Left renal cortex interstitium (tissue), 4 donors: ENCODE measurements around the gene RFX1. TPM values are rescaled to one million over a fixed set of nuclear protein-coding genes. Genes with fewer than 3 reads are reported as not detected.
A peak's percentile ranks its signal among the peaks of the same experiment; 100 is the strongest.
"Not testable (repeated sequence)": the region's sequence is repeated elsewhere in the genome, so short reads cannot be mapped to it uniquely, and the experiment has no call there.

ENCODE experiments used
- DNase-seq, 4 donors: peaks; one replicate each; pipeline ENCODE4 v3.0.0-alpha.2; 2013; ENCODE audit warnings: low read depth in 4 of 4, low spot score in 2 of 4, missing footprints in 1 of 4
- polyA plus RNA-seq, 4 donors: library from polyadenylated mRNA; unstranded; fragments of 120-200 nt; gene quantifications; one replicate each; pipeline ENCODE4 v1.2.1, GENCODE V29; 2013; ENCODE audit not compliant: insufficient read length in 4 of 4

Gene RFX1
- polyA plus RNA-seq, 4 donors = 9.0 to 18.5 (median 15.2) TPM

DNA sequence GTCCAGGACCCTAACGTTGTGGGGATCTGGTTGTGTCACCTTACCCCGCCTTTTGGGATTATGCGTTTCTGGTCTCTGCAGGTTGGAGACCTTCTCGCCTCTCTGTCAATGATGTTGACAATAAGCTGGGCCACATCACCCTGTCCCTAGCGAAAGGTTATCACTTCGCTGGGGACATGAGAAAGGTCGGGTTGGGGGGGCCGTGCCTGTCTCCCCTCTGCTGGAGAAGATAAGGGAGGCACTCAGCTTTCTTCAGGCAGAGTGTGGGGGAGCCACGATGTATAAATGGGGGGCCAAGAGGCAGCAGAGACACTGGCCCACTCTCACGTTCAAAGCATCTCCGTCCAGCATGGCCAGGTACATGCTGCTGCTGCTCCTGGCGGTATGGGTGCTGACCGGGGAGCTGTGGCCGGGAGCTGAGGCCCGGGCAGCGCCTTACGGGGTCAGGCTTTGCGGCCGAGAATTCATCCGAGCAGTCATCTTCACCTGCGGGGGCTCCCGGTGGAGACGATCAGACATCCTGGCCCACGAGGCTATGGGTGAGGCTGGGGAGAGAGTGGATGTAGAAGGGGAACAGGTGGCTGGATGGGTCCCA is 21.8 kb upstream of the RFX1 start, which contains the start of gene RLN3:
TSS of gene RLN3 (plus strand) at position 293 of the 595 bp plus-strand sequence. CDS start at position 350, 57 bp downstream.
- DNase-seq = no peak

DNA sequence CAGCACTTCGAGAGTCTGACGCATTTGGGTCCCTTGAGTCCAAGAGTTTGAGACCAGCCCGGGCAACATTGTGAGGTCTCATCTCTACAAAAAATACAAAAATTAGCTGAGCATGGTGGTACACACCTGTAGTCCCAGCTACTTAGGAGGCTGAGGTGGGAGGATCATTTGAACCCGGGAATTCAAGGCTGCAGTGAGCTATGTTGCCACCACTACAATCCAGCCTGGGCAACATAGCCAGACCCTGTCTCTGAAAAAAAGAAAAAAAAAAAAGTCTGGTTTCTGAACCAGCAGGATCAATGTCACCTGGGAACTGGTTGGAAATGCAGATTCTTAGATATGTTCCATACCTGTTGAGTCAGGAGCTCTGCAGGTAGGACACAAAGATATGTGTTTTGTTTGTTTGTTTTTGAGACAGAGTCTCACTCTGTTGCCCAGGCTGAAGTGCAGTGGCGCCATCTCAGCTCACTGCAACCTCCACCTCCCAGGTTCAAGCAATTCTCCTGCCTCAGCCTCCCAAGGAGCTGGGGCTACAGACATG is 20.6 kb upstream of the RFX1 start:
- DNase-seq = not testable (repeated sequence)

DNA sequence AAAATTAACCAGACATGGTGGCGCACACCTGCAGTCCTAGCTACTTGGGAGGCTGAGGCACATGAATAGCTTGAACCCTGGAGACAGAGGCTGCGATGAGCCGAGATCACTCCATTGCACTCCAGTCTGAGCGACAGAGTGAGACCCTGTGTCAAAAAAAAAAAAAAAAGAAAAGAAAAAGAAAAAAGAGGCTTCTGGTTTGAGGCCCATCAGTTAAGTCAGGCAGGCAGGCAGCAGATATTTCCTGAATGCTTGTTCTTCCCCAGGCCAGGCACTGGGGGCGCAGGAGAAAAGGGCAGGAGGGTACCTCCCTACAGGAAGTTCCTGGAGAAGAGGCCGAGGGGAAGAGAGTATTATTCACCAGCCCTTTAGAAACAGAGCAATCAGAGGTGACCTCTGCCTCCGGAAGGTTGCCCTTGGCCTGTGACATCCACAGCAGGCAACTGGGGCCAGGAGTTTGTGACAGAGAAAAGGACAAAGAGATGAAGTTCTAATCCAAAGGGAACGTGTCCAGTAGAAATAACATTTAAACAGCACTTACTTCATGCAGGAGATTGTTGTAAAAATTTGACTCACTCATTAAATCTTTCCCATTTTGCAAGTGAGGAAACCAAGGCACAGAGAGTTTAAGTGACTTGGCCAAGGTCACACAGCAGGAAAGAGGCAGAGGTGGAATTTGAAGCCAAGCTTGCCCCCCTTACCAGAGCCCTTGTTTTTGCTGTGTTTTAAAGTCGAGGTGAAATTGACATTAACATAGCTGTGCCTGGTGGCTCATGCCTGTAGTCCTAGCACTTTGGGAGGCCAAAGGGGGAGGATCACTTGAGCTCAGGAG is 17.5 kb upstream of the RFX1 start:
- DNase-seq = no peak

DNA sequence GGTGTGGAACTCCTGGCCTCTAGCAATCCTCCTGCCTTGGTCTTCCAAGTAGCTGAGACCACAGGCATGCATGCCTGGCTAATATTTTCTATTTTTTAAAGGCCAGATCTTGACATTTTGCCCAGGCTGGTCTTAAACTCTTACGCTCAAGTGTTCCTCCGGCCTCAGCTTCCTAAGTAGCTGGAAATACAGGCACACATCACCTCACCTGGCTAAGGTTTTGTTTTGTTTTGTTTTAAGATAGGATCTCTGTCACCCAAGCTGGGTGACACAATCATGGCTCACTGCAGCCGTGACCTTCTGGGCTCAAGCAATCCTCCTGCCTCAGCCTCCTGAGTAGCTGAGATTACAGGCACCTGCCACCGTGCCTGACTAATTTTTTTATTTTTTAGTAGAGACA is 16.3 kb upstream of the RFX1 start:
- no peak for DNase-seq

DNA sequence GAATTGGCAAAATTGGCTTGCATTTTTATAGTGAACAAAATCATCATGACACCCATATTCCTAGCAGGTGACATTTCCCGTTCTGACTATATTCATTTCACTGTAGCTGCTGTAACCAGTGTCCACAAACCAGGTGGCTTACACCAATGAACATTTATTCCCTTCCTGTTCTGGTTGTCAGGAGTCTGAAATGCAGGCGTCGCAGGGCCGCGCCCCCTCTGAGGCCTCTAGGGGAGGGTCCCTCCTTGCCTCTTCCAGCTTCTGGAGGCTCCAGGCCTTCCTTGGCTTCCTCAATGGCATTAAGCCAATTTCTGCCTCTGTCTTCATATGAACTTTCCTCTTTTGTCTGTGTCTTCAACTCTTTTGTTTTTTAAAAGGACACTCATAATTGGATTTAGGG is 15.4 kb upstream of the RFX1 start:
- no peak for DNase-seq

DNA sequence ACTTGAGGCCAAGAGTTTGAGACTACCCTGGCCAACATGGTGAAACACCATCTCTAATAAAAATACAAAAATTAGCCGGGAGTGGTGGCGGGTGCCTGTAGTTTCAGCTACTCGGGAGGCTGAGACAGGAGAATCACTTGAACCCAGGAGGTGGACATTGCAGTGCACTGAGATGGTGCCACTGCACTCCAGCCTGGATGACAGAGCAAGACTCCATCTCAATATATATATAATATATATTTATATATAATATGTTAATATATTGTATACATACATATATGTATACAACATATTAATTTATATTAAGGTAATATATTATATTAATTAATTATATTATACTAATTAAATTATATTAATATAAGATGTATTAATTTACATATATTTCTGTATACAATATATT is 13.6 kb upstream of the RFX1 start:
- not testable (repeated sequence) for DNase-seq

DNA sequence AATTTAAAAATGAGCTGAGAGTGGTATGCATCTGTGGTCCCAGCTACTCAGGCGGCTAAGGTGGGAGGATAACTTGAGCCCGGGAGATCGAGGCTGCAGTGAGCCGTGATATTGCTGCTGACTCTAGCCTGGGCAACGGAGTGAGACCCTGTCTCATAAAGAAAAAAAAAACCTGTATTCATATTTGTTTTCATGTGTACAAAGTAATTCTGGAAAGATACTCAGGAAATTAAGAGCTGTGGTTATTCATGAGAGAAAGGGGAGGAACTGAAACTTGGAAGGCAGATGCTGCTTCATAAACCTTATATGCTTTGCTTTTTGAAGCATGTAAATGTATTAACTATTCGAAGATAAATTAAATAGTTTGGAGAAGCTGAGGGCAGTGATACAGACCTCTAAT is 13.0 kb upstream of the RFX1 start:
- no peak for DNase-seq

DNA sequence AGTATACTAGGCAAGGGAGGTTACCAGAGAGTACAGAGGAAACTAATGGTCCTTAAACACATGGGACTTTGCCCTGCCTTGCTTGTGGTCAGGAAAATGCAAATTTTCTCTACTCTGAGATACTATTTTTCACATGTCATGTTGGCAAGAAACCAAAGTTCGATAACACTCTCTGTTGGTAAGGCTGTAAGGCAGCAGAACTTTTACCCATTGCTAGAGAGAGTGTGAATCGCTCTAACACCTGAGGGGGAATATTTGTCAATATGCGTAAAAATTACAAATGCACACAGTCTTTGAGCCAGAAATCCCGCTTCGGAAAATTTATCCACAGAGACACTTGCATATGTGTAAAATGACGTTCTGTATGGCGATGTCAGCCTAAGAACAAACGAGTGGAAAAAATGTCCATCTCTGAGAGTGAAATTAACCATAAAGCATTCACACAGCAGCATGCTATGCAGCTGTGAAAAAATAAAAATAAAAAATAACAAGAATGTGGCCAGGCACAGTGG is 9.5 kb upstream of the RFX1 start:
- no peak for DNase-seq

DNA sequence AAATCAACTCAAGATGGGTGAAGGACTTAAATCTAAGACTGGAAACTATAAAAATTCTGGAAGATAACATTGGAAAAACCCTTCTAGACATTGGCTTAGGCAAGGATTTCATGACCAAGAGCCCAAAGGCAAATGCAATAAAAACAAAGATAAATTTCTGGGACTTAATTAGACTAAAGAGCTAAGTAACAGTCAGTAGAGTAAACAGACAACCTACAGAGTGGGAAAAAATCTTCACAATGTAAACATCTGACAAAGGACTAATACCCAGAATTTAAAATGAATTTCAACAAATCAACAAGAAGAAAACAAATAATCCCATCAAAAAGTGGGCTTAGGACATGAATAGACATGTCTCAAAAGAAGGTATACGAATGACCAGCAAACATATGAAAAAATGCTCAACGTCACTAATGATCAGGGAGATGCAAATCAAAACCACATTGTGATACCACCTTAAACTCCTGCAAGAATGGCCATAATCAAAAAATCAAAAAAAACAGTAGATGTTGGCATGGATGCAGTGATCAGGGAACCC is 6.3 kb upstream of the RFX1 start:
- no peak for DNase-seq

DNA sequence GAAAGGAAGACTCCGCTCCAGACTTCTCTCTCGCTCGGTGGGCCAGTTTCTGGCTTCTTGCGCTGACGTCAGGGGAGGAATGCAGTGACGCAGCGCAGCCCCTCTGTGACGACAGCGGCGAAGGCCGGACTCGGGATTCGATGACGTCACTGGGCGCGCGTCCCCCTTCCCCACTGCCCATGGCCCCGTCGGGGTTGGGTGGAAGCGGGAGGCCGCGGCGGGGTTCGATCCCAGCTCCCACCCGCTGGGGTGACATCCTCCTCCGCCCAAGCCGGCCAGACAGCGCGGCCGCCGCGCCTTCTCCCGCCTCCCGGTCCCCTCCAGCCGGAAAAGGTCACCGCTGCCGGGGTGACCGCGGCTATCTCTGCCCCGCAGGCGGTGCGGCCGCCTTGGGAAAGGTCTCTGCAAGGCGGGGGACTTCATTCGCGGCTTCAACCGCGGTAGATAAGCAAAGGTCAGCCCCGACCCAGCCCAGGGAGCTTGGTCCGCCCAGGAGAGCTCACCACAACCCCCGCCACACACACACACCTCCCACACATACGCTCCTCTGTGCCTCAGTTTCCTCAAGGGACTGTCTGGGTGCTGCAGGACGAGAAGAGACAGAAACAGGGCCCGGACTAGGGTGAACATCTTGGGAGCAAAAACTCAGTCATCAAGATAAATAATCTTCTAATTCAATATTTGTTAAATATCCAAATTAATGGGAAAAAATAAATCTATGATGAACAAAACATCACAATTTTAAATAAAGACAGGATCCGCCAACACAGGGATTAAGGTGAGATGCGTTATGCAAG is 844 bp upstream of the RFX1 start:
- peak in 1 of 4 donors; percentile 87 for DNase-seq

DNA sequence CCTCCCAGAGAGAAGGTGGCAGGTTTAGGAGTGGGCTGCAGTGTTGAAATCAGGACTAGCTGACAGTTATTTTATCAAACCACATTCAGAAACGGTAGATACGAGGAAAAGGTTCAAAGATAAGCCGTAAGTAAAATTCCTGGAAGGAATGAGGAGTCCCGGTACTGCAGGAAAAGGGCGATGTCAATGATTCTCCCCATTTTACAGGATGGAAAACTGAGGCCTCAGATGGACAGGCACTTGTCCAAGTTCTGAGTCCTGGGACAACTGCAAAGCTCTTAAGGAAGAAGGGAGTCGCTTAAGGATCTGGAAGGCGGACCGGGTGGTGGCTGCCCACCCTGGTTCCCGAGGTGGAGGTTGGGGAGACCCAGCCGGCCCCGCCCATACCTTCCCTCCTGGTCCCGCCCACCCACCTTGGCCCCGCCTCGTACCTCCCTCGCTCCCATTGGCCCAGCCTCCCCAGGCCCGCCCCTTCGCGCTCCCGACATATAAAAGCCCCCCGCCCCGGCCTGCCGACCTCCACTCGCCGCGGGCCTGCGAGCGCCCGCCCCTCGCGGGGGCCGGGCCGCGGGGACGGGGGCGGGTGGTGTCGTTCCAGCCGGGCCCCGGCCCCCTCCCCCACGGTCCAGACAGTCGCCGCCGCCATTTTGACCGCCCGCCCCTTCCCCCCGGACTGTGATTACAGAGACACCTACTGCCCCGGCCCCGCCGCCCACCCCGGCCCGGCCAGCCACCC is 603 bp downstream of the RFX1 start:
- DNase-seq = peak in 3 of 4 donors; percentile 69 to 74 (median 72)

DNA sequence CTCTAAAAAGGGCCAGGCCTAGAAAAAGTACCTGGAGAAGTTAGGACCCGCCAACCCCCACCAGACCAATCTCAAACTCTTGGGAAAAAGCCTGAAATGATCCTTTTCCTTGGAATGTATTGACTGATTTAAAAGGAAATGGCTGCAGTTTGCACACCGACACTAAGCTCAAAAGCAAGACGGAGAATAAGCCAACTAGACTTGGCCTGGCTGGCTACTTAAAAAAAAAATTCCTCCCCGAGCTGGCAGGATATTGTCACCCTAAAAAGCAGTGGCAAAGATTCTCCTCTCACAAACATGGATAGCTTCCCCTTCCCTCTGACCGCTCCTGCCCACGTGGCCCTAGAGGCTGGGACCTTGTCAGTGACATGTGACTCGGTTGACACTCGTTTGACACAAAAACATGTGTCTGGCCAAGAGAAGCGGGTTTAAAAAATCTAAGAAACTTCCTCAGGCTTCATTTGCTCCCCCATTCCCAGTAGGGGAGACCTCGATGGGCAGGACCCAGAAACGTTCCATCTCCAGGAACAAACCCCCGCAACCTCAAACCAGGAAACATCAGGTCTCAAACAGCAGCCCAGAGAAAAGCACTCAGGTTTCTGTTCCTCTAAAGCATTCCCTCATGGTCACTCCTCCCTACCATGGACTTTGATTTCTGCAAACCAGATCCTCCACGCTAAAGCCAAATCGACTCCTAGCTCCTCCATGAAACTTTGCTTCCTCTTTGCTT is 1.3 kb downstream of the RFX1 start:
- no peak for DNase-seq

DNA sequence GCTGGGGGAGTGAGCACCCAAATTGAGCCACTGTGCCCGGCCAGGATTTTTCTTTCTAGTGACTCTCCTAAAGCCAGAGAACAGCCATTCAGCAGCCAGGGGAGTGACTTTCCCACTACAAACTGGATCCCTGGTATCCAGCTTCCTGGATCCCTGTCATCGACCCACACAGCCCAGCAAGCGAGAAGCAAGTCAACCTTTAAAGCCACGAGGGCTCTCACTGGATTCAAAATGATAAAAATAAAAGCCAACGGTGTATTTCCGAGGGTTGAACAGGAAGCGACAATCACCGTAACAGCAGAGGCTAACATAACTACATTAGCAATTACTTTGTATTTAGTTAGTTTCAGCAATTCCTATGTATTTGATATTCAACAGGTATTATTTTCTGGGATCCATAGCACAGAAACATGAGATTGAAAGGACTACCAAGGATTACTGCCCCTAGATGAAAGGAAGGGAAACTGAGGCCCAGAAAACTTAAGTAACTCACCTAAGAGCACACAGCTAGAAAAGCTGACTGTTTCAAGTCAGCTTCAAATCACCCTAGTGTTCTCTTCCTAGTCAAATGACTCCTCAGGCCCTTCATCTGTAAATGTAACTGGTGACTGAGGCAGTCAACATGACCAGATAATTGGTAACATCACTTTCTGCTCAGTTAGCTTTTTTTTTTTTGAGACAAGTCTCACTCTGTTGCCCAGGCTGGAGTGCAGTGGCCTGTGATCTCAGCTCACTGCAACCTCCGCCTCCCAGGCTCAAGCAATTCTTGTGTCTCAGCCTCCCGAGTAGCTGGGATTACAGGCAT is 2.7 kb downstream of the RFX1 start:
- DNase-seq = no peak

DNA sequence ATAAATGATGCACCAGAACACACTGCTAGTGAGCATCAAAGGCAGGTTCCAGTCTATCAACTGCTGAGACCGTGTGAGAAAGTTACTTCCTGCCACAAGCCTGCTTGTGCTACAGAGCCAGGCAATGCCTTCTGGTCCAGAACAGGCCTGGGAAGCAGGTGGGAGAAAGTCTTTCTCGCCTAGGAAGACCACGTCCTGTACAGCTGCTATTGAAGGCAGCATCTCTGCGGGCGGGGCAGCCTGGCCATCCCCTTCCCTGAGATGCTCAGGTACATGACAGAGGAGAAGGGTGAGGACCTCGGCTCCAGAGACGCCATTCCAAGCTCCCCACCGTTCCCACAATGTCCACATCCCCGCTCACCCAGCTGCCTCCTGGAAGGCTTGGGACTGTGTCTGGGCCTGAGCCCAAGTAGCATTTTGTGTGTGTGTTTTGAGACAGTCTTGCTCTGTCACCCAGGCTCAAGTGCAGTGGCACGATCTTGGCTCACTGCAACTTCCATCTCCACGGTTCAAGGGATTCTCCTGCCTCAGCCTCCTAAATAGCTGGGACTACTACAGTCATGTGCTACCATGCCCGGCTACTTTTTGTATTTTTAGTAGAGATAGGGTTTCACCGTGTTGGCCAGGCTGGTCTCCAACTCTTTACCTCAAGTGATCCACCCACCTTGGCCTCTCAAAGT is 3.4 kb downstream of the RFX1 start:
- DNase-seq = no peak

DNA sequence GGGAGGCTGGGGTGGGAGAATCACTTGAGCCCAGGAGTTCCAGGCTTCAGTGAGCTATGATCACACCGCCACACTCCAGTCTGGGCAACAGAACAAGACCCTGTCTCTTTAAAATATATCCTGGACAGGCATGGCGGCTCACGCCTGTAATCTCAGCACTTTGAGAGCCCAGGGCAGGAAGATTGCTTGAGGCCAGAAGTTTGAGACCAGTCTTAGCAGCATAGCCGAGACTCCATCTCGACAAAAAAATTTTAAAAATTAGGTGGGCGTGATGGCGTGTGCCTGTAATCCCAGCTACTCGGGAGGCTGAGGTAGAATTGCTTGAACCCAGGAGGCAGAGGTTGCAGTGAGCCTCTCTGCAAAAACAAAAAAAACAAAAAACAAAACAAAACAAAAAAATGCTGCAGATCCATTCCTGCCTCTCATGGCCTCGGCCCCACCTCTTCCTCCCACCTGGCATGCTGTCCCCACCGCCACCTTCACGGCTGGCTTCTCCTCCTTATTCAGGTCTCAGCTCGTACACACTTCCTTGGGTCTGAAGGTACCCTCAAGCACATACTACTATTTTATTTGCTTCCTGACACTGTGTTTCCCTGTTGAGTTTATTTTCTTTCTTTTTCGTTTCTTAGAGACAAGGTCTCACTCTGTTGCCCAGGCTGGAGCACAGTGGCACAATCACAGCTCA is 5.3 kb downstream of the RFX1 start:
- no peak for DNase-seq

DNA sequence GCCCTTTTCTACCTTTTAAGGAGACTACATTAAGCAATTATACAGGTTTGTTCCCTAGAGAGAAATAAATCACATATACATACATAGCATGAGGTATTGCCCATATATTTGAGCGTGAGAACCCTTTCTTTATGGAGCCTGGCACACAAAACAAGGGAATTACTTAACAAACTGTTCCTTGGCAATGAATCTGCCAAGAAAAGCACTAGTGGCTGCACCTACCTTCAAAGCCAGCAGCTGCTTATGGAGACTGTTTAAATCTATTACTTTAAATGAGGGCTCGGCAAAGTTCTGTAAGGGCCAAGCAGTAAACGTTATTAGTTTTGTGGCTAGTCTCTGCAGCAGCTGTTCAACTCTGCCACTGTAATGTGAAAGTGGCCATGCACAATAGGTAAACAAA is 7.0 kb downstream of the RFX1 start:
- no peak for DNase-seq

DNA sequence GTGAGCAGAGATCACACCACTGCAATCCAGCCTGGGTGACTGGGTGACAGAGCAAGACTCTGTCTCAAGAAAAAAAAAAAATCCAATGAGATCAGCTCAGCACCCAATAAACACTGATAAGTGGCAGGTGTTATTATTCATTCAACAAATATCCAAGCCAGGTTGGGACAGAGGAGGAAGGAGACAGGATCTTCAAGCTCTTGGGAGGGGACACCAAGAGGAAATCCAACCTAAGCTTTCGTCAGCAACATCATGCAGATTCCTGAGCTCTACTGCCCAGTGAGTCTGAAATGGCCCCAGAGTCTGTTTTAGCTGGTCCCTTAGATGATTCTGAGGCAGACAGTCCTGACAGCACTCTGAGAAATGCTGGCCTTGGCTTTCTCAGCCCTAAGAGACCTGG is 7.7 kb downstream of the RFX1 start:
- DNase-seq = no peak
